GM18520 (cell line): Measurements from ENCODE around the gene OR6B3.
"Not testable (repeated sequence)": the region's sequence is repeated elsewhere in the genome, so short reads cannot be mapped to it uniquely, and the experiment has no call there.

Source experiments
- ATAC-seq: cut with Tn5 transposase; IDR thresholded peaks from one replicate; pipeline ENCODE4 v1.9.1; 2021; ENCODE audit not compliant: unreplicated experiment

Gene OR6B3

GRCh38 chr2:240044096-240044495, 9.2 kb downstream of the OR6B3 start:
- not testable (repeated sequence) for ATAC-seq

GRCh38 chr2:240043279-240043989, 9.9 kb downstream of the OR6B3 start:
- no peak for ATAC-seq

GRCh38 chr2:240042740-240043139, 10.6 kb downstream of the OR6B3 start:
- ATAC-seq: no peak

- ATAC-seq: no peak
These were observed 12.0 kb downstream of the OR6B3 start for GRCh38 chr2:240041363-240041762.

GRCh38 chr2:240037358-240037757, 16.0 kb downstream of the OR6B3 start:
- no peak for ATAC-seq

- ATAC-seq: no peak
These were observed 20.0 kb downstream of the OR6B3 start for GRCh38 chr2:240033330-240033678.

- no peak for ATAC-seq
These were observed 20.7 kb downstream of the OR6B3 start for GRCh38 chr2:240032406-240033329.

- ATAC-seq: no peak
These were observed 22.8 kb downstream of the OR6B3 start, which contains the start of gene OR6B2 for GRCh38 chr2:240030379-240031094. Gene OR6B2, minus strand, starts transcription at chr2:240030429. Its CDS starts 0 bp downstream, at chr2:240030429.

- no peak for ATAC-seq
These were observed 28.6 kb downstream of the OR6B3 start for GRCh38 chr2:240024766-240025165.

- no peak for ATAC-seq
These were observed 29.5 kb downstream of the OR6B3 start for GRCh38 chr2:240023792-240024191.

- no peak for ATAC-seq
These were observed 31.7 kb downstream of the OR6B3 start for GRCh38 chr2:240021488-240022104.

- ATAC-seq: no peak
These were observed 35.1 kb downstream of the OR6B3 start for GRCh38 chr2:240018071-240018750.

GRCh38 chr2:240014327-240014726, 39.0 kb downstream of the OR6B3 start:
- ATAC-seq: no peak

- ATAC-seq: no peak
These were observed 40.0 kb downstream of the OR6B3 start for GRCh38 chr2:240013343-240013742.

GRCh38 chr2:240002983-240003382, 50.3 kb downstream of the OR6B3 start:
- ATAC-seq: no peak

- no peak for ATAC-seq
These were observed 52.6 kb downstream of the OR6B3 start for GRCh38 chr2:240000671-240001070.

GRCh38 chr2:239997686-239998409, 55.5 kb downstream of the OR6B3 start:
- no peak for ATAC-seq
